Effector CD8-positive, alpha-beta T cell (primary cell): ENCODE results near the gene THEMIS2.
"Not testable (repeated sequence)": the region's sequence is repeated elsewhere in the genome, so short reads cannot be mapped to it uniquely, and the experiment has no call there.

Source experiments
- DNase-seq: peaks from one replicate; lab custom pipeline; 2025; lab: John Stamatoyannopoulos, UW

The THEMIS2 gene

GRCh38 chr1:27862671-27863537 lies 9.4 kb upstream of the THEMIS2 start:
- no peak for DNase-seq

- no peak for DNase-seq
Observed at GRCh38 chr1:27863538-27863915, 8.8 kb upstream of the THEMIS2 start.

DNA sequence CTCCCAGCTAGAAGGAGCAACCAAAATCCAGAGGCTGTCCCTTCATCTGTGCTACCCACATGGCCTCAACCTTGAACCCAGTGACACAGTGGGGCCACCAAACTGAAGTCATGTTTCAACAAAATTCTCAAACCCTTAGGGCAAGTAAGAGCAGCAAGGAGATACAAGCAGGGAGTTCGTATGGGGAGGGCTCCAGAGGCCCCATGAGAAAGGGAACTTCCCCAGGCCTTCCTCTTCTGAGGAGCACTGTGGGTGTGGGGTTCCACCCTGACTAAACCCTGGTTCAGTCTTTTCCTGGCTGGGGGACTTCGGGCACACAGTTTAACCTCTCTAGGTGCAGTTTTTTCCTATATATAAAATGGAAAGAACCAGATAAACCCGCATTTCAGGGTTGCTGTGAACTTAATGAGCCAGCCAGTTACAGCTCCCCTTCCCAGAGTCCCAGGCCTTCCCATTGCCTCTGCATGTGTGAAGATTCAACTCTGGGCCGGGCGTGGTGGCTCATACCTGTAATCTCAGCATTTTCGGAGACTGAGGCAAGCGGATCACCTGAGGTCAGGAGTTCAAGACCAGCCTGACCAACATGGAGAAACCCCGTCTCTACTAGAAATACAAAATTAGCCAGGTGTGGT lies 8.0 kb upstream of the THEMIS2 start:
- no peak for DNase-seq

GRCh38 chr1:27865821-27866220 lies 6.5 kb upstream of the THEMIS2 start:
- no peak for DNase-seq

DNA sequence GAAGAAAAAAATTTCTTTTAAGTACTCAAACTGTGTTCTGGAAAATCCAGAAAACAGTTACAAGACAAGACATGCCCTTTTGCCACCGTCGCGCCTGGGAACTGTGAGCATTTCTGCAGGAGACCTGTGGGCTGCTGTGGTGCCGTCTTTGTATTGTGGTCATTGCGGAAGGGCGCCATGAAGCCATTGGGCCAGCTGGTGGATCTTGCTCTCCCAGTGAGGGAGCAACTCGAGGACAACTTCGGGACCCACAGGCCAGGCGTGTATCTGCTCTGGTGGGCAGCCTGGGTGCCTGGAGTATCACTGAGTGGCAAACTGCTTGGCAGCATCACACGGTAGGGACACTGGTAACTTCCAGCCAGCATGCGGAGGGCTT lies 3.8 kb upstream of the THEMIS2 start:
- no peak for DNase-seq

- DNase-seq = peak; percentile 21
Observed at GRCh38 chr1:27868932-27869718, 3.2 kb upstream of the THEMIS2 start.

DNA sequence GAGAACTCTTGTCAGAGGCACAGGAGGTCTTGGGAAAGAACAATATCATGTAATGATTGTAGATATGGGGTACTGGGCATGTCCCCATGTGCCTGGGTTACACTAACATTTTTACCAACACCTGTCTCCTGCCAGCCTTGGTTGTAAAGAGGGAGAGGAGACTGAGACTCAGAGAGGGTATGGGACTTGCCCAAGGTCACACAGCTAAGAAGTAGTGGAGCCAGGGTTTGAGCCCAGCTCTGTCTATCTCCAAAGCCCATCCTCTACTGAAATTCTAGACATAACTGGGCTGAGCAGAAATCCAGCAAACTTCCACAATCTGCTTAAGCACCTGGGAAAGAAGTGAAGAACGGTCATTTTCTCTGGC lies 2.6 kb upstream of the THEMIS2 start:
- no peak for DNase-seq

DNA sequence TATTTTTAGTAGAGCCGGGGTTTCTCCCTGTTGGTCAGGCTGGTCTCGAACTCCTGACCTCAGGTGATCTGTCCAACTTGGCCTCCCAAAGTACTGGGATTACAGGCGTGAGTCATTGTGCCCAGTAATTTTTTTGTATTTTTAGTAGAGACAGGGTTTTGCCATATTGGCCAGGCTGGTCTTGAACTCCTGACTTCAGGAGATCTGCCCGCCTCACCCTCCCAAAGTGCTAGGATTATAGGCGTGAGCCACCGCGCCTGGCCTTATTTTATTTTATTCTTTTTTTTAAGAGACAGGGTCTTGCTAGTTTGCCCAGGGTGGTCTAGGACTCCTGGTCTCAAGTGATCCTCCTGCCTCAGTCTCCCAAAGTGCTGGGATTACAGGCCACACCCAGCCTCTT lies 1.3 kb upstream of the THEMIS2 start:
- not testable (repeated sequence) for DNase-seq

DNA sequence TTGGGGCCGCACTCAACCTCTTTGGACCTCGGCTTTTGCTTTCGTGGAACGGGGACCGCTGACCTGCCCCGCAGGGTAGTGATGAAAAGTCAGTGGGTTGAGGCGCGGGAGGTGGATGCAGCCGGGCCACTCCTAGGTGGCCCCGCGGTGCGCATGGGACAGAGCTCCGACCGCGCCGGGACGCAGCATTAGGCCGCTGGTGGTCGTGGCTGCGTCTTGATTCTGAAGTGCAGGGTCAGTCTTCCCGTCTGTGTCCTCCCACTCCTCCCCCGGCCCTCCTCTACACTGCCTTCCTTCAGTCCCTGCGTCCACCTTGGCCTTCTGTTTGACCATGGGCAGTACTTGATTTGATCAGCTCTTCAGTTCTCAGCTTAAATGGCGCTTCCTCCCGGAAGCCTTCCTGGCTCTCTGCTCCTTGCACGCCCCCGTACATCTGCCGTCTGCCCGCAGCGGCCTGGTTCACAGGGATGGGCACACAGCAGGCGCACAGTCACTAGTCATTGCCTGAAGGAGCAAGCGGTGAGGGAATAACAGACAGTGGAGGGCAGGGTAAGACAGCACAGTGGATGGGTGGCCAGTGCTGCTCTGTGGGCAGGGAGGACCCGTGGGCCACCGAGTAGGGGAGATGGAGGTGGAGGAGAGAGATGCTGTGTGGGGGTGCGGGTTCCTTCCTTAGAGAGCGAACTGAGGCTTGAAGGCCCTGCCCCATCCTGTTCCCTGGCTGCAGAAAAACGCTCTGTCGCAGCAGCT lies 633 bp downstream of the THEMIS2 start:
- no peak for DNase-seq

- DNase-seq = no peak
Observed at GRCh38 chr1:27873671-27874384, 1.5 kb downstream of the THEMIS2 start.

DNA sequence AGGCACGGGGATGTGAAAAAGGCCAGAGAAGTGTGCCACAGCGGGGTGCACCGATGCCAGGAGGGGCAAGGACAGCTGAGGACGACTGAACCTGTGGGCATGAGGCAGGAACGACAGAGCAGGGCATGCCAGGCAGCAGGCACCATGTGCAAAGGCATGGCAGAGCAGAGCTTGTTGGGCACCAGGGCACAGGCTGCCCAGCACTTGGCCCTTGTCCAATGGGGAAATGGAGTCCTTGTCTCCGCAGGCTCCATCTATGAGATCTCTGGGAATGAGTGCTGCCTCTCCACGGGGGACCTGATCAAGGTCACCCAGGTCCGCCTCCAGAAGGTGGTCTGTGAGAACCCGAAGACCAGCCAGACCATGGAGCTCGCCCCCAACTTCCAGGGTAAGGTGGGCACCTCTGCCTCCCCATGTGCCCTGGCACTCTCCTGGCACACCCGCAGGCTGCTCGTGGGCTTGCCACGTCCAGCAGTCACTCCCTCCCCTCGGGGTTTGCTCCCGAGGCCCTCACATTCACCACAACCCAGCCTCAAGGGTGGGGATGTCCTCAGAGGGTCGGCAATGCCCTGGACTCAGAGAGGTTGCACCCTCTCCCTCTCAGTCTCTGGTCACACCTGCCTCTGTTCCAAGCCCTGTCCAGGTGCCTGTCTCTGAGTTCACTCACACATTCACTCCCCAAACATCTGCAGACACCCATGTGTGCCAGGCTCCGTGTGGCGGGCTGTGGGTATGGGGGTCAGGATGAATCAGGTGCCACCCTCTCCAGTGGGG lies 4.2 kb downstream of the THEMIS2 start:
- no peak for DNase-seq

- no peak for DNase-seq
Observed at GRCh38 chr1:27877115-27877416, 4.7 kb downstream of the THEMIS2 start.

DNA sequence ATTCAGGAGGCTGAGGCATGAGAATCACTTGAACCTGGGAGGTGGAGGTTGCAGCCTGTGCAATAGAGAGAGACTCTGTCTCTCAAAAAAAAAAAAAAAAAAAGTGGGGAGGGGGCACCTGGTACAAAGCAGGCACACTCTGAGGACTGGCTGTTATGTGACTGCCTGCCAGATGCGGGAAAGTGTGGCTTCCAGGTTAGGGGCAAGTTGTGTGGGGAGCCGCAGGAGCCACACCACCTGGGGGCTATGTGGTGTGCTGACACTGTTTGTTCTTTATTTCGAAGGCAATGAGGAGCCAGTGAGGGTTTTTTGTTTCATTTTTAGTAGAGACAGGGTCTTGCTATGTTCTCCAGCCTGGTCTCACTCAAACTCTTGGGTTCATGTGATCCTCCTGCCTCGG lies 5.7 kb downstream of the THEMIS2 start:
- no peak for DNase-seq

- no peak for DNase-seq
Observed at GRCh38 chr1:27878787-27879335, 6.5 kb downstream of the THEMIS2 start.

DNA sequence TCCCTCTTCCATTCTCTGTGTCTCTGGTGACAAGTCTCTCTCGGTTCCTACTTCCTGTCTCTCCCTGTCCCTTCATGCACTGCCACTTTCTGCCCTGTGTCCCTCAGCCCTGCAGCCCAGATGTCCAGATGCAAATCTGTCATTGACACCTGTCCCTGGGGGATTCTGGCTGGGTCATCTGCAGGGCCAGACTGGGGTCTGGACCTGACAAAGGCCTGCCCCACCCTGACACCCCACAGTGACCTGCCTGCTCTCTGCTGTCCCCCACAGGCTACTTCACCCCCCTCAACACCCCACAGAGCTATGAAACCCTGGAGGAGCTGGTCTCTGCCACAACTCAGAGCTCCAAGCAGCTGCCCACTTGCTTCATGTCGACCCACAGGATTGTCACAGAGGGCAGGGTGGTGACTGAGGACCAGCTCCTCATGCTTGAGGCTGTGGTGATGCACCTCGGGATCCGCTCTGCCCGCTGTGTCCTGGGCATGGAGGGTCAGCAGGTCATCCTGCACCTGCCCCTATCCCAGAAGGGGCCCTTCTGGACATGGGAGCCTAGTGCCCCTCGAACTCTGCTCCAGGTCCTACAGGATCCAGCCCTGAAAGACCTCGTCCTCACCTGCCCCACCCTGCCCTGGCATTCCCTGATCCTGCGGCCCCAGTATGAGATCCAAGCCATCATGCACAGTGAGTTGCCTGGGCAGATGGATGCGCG lies 7.2 kb downstream of the THEMIS2 start:
- DNase-seq = no peak

DNA sequence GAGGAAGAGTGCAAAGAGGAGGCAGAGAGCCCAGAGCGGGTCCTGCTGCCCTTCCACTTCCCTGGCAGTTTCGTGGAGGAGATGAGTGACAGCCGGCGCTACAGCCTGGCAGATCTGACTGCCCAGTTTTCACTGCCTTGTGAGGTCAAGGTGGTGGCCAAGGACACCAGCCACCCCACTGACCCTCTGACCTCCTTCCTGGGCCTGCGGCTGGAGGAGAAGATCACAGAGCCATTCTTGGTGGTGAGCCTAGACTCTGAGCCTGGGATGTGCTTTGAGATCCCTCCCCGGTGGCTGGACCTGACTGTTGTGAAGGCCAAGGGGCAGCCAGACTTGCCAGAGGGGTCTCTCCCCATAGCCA lies 10.2 kb downstream of the THEMIS2 start:
- no peak for DNase-seq

- no peak for DNase-seq
Observed at GRCh38 chr1:27883536-27883935, 11.2 kb downstream of the THEMIS2 start.

DNA sequence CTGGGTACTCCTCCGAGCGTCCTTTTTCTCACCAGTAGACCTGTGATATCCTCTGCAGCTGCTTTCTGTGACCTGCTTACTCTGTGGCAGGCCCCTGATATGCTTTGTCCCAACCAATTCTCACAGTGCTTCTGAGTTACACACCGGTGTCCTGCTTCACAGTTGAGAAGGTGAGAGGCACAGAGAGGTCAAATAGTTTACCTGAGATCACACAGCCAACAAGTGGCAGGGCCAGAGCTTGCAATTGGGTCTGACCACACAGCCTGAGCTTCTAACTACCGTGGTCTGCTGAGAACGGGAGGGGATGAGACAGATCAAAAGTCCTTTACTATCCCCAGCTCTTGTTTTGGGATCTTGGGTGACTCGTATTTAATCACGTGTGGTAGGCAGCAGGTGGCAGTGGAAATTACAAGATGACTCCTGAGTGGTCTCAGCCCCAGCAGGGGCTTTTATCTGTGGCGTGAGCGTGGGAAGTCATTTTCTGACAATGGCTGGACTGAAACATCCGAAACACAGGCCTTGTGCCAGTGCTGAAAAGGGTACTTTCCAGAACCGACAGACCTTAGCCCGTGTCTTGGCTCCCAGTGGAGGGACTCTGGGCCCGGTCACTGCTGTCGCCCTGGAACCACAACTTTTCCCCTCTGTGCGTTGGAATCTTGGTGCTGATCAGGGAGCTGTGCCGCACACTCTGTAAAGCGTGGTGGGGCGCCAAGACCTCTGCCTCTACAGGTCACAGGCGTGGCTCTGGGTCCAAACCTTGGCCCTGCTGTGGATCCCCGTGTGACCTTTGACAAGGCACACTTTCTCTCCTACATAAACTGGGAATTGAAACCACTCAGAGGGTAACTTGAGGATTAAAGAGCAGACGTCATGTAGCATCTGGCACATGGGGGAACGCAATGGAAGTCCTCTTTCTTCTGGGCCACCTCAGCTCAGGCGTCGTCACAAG lies 11.9 kb downstream of the THEMIS2 start:
- DNase-seq = no peak

GRCh38 chr1:27885114-27885528 lies 12.8 kb downstream of the THEMIS2 start:
- no peak for DNase-seq
